ENCODE measurements around the gene MYBPHL. TPM values are rescaled to one million over a fixed set of nuclear protein-coding genes. Genes with fewer than 3 reads are reported as not detected.

MYBPHL gene, protein sequence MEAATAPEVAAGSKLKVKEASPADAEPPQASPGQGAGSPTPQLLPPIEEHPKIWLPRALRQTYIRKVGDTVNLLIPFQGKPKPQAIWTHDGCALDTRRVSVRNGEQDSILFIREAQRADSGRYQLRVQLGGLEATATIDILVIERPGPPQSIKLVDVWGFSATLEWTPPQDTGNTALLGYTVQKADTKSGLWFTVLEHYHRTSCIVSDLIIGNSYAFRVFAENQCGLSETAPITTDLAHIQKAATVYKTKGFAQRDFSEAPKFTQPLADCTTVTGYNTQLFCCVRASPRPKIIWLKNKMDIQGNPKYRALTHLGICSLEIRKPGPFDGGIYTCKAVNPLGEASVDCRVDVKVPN
- total RNA-seq, result not detected

DNA sequence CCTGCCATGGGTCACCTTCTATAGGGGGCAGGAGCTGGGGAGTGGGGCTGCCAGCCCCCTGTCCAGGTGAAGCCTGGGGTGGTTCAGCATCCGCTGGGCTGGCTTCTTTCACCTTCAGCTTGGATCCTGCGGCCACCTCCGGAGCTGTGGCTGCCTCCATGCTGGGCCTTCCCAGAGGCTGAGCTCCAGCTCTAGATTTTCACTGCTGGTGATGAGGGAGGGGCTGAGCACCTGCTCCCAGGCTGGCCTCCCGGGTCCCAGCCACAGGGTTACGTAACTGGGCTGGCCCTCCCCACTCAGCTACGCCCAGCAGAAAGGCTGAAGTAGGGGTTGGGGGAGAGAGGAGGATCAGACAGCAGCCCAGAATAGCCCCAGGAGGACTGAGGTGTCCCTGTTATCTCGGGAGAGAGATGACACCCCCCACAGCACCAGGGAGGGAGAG is at the start of gene MYBPHL:
Gene MYBPHL (minus strand): TSS at position 180 of the 442 bp plus-strand sequence. CDS start 20 bp downstream, at position 160.

DNA sequence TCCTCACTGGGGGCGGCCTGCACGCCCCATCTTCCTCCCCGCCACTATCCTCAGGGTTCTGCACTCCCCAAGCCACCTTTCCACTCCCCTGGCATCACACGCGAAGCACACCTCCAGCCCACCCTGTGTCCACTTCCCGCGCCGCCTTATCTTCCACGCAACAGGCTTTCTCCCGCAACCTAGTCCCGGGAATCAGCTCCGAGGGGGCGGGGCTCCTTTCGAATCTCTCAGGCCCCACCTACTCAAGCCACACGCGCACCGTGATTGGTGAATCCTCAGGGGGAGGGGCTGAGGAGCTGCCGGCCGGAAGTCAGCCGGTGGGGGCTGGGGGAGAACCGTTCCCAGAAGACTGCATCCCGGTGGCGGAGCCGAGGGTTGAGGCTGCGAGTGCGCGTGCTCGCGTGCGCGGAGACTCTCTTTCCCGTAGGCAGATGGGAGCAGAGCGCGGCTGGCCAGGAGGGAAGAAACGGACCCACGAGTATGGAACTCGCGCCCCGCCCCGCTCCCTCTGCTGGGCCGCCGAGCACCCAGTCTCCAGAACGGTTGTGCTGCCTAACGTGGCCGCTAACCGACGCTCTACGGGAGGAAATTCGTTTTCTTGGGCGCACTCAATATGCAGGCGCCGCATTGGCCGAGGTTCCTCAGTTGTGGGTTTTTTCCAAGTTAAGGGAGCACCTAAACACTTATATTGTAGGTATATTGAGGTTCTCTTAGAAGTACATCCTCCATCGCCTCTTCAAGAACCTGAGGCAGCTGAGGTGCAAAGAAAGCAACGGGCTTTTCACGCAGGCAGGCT is 23.7 kb downstream of the MYBPHL start, which contains the start of gene PSRC1:
Gene PSRC1 (minus strand): TSS at position 194 of the 796 bp plus-strand sequence.

DNA sequence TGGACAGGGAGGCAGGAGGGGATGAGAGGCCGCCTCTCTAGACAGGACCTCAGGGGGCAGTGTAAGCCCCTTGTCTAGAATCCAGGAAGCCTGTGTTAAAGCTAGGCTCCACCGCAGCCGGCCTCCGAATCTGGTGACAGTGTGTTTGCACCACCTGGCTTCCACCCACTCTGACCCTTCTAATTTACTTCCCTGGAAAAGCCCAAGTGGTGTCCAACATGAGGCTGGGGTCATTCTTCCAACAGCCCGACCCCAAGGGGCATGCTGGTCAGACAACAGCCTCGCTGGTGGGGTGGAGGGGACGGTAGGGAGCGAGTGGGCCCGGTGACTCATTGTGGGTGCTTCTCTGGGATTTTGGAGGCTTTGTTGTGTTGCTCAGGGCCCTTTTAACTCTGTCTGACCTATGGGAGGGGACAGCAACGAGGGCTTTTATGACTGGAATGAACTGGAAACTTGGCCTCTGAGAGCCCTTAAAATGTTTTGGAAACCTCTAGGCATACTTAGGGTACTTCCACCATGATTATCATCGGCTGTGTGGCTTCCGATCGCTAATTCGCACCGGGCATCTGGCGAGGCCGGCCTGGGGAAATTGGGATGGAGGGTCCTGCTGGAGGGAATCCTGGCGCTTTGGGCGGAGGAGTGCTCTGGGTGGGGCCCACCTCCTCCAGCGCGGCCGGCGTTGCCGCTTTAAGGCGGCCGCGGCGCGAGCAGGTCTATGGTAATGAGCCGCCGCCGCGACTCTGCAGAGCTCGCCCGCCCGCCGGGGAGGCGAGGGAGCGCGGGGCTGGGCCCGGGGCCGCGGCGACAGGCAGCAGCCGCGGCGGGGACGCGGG is 57.8 kb downstream of the MYBPHL start, which contains the start of gene CELSR2:
Gene CELSR2 (plus strand): TSS at position 743 of the 833 bp plus-strand sequence. CDS start 541 bp downstream, outside the sequence.

Other genes with a start within 250 kb of the MYBPHL start
- 23.8 TPM for gene TAF13, start 231.0 kb downstream of the MYBPHL start, total RNA-seq
- gene TMEM167B, start 216.2 kb downstream of the MYBPHL start, total RNA-seq, result 25.9 TPM
- 2.1 TPM for gene ELAPOR1, start 192.9 kb downstream of the MYBPHL start, total RNA-seq
- 84.2 TPM for gene SARS1, start 93.1 kb downstream of the MYBPHL start, total RNA-seq
- gene CELSR2, start 57.5 kb downstream of the MYBPHL start, total RNA-seq, result 31.0 TPM
- 8.1 TPM for gene PSRC1, start 23.9 kb downstream of the MYBPHL start, total RNA-seq
- gene SORT1, start 90.9 kb upstream of the MYBPHL start, total RNA-seq, result 52.5 TPM
- gene PSMA5, start 119.4 kb upstream of the MYBPHL start, total RNA-seq, result 23.8 TPM
- gene SYPL2, start 159.5 kb upstream of the MYBPHL start, total RNA-seq, result 25.6 TPM
- gene ATXN7L2, start 176.9 kb upstream of the MYBPHL start, total RNA-seq, result 6.0 TPM
- 6.3 TPM for gene CYB561D1, start 187.1 kb upstream of the MYBPHL start, total RNA-seq
- 7.6 TPM for gene AMIGO1, start 202.7 kb upstream of the MYBPHL start, total RNA-seq
- 0.35 TPM for gene GPR61, start 232.9 kb upstream of the MYBPHL start, total RNA-seq
- 8.3 TPM for gene GNAI3, start 241.6 kb upstream of the MYBPHL start, total RNA-seq